ENCODE data around the gene PMAIP1.

PMAIP1 gene

GRCh38 chr18:59917422-59917821 is 17.6 kb downstream of the PMAIP1 start:
- TF ChIP-seq CTCF (conservative IDR thresholded peaks at IDR 0.05): no peak
- no peak overlapping the region for H3K27ac ChIP-seq

DNA sequence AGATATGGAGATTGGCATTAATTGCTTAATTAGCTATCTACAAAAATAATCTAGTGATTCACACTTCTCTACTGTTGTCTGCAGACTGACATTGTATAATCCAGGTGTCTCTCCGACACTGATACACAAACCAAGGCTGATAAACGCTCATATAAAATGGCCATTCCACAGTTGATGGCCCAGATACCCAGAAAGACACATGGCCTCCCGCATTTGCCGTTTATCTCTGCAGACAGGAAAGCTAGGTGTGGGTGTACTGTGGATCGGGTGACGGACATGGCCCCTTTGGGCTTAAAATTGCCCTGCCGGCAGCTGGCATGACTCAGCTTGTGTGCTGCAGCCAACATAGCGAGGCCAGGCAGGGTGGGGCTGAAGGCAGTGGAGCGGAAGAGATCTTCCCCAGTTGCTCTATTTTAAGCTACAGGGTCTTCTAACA is 18.5 kb downstream of the PMAIP1 start:
- H3K27ac ChIP-seq: no peak overlapping the region
- no peak for TF ChIP-seq CTCF (conservative IDR thresholded peaks at IDR 0.05)

GRCh38 chr18:59918997-59919396 is 19.2 kb downstream of the PMAIP1 start:
- no peak for TF ChIP-seq CTCF (conservative IDR thresholded peaks at IDR 0.05)
- H3K27ac ChIP-seq: no peak overlapping the region

- no peak for TF ChIP-seq CTCF (conservative IDR thresholded peaks at IDR 0.05)
- no peak overlapping the region for H3K27ac ChIP-seq
Measured at GRCh38 chr18:59921384-59921891, 21.6 kb downstream of the PMAIP1 start.

DNA sequence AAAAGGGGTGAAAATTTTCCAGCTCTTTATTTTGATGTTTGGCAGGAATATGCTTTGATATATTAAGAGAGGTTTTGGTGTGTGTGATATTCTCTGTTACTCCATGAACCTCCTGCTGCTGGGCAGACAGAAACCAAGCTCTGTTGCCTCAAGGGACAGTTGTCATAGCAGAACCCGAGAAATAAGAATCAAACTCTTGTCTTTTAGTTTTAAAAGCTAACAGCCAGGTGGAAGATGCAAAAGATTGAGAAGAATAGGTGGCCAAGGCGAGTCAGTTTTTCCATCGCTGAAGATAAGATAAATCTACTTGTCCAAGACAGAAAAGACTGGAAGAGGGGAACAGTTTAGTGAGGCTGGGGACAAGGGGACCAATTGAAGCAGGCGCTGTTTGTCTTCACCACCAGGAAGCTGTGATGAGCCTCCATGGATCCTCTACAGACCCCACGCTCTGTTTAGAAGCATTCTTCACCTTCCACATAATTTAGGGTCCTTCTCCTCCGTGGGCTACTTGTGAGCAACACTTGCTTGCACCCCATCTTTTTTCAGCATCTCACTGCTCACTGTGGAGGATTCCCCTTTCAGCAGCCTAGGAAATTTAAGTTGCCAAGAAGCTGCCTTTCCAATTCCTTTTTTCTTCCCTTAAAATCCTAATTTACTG is 23.9 kb downstream of the PMAIP1 start:
- TF ChIP-seq CTCF (conservative IDR thresholded peaks at IDR 0.05): no peak
- H3K27ac ChIP-seq: no peak overlapping the region

- H3K27ac ChIP-seq: no peak overlapping the region
- no peak for TF ChIP-seq CTCF (conservative IDR thresholded peaks at IDR 0.05)
Measured at GRCh38 chr18:59926131-59926530, 26.3 kb downstream of the PMAIP1 start.

- no peak for TF ChIP-seq CTCF (conservative IDR thresholded peaks at IDR 0.05)
- H3K27ac ChIP-seq: no peak overlapping the region
Measured at GRCh38 chr18:59927246-59927825, 27.5 kb downstream of the PMAIP1 start.

Measured in VCaP (cell line).